OCI-LY7 (cell line): ENCODE results near the gene NUDT9. TPM values are rescaled to one million over a fixed set of nuclear protein-coding genes. Genes with fewer than 3 reads are reported as not detected.
A peak's percentile ranks its signal among the peaks of the same experiment; 100 is the strongest.
"Not testable (repeated sequence)": the region's sequence is repeated elsewhere in the genome, so short reads cannot be mapped to it uniquely, and the experiment has no call there.

Source experiments
- BruUV-seq: library from RNA; stranded (reverse); fragments of 400-500 nt; replicated peaks from 2 replicates; lab custom pipeline; 2021; lab: Mats Ljungman, UMichigan
- CTCF ChIA-PET: fragments of 300-600 bp; sonication (Branson Sonifier 250); formaldehyde crosslinking; loops from one replicate; lab custom pipeline; 2022; ENCODE audit warnings: antibody characterized with exemption; ENCODE audit not compliant: unreplicated experiment; lab: Charles Lee
- POLR2A ChIA-PET: fragments of 300-600 bp; sonication (Branson Sonifier 250); formaldehyde crosslinking; loops from one replicate; lab custom pipeline; 2022; ENCODE audit warnings: antibody characterized with exemption; lab: Charles Lee
- DNase-seq: peaks from one replicate; pipeline ENCODE4 v3.0.0-alpha.2; 2015; ENCODE audit warnings: low spot score
- H2AFZ ChIP-seq: fragments of 200-600 bp; sonication (generic), shearing (Covaris generic); 2 replicates; pipeline ENCODE4 v1.6.1; 2014; ENCODE audit warnings: mild to moderate bottlenecking, antibody characterized with exemption, low read length, moderate library complexity
- H3K27ac ChIP-seq: fragments of 200-600 bp; sonication (generic); 2 replicates; pipeline ENCODE4 v1.5.1; 2014; ENCODE audit warnings: mixed run types, low read depth, mild to moderate bottlenecking, moderate library complexity, low read length, inconsistent platforms; ENCODE audit not compliant: poor library complexity, severe bottlenecking
- H3K36me3 ChIP-seq: fragments of 200-600 bp; sonication (generic); 2 replicates; pipeline ENCODE4 v1.6.1; 2014; ENCODE audit warnings: mild to moderate bottlenecking, antibody characterized with exemption, low read length, moderate library complexity, mixed read lengths; ENCODE audit not compliant: insufficient read depth
- H3K4me1 ChIP-seq: fragments of 200-600 bp; sonication (generic); 2 replicates; pipeline ENCODE4 v1.5.1; 2014; ENCODE audit warnings: mild to moderate bottlenecking, low read length; ENCODE audit not compliant: insufficient read depth, poor library complexity, severe bottlenecking
- H3K4me2 ChIP-seq: fragments of 200-600 bp; sonication (generic); 2 replicates; pipeline ENCODE4 v1.6.1; 2014; ENCODE audit warnings: mild to moderate bottlenecking, low read length
- H3K4me3 ChIP-seq: fragments of 200-600 bp; sonication (generic); 2 replicates; pipeline ENCODE4 v1.5.1; 2014; ENCODE audit warnings: mild to moderate bottlenecking, low read depth, low read length; ENCODE audit not compliant: poor library complexity, severe bottlenecking
- H3K79me2 ChIP-seq: fragments of 200-600 bp; sonication (generic); 2 replicates; pipeline ENCODE4 v1.6.1; 2016; ENCODE audit warnings: low read depth, mild to moderate bottlenecking, low read length, moderate library complexity, mixed read lengths; ENCODE audit not compliant: insufficient read depth
- H3K9me2 ChIP-seq: fragments of 200-600 bp; sonication (generic); 2 replicates; pipeline ENCODE4 v1.6.1; 2016; ENCODE audit warnings: mild to moderate bottlenecking, low read length, mixed read lengths; ENCODE audit not compliant: insufficient read depth
- H3K9me3 ChIP-seq: fragments of 200-600 bp; sonication (generic); 2 replicates; pipeline ENCODE4 v1.6.1; 2014; ENCODE audit warnings: mild to moderate bottlenecking, mixed run types, low read length, mixed read lengths
- H4K20me1 ChIP-seq: fragments of 200-600 bp; sonication (generic); 2 replicates; pipeline ENCODE4 v1.6.1; 2014; ENCODE audit warnings: mild to moderate bottlenecking, antibody characterized with exemption, low read length, moderate library complexity, mixed read lengths; ENCODE audit not compliant: insufficient read depth
- EZH2phosphoT487 ChIP-seq: fragments of 200-600 bp; sonication (generic); IDR thresholded peaks from 2 replicates; pipeline ENCODE4 v1.6.1; 2018; ENCODE audit warnings: low read depth, borderline replicate concordance, mild to moderate bottlenecking, mixed run types, antibody characterized with exemption, low read length, moderate library complexity, mixed read lengths
- intact Hi-C: fragments of 100-400 bp; cut with micrococcal nuclease; formaldehyde crosslinking; loops from one replicate; pipeline ENCODE4 v1.10.0; 2022; ENCODE audit not compliant: unreplicated experiment
- total RNA-seq, 2 experiments: library from RNA; depleted of rRNA in 1 of 2; stranded (reverse); fragments of >200 nt in 1 of 2; shearing (Covaris generic) in 1 of 2; gene quantifications; 2 replicates each; pipeline ENCODE4 v1.2.3, GENCODE V29; 2014 to 2022
- TF ChIP-seq, protein P1 (sequence below): fragments of 200-600 bp; sonication (generic); conservative IDR thresholded peaks from 2 replicates; pipeline ENCODE4 v1.5.1; 2014; ENCODE audit warnings: mild to moderate bottlenecking, antibody characterized with exemption, low read length, moderate library complexity, mixed read lengths

The NUDT9 gene
- total RNA-seq, 2 experiments from 2014 or later, result 9.0 to 16.5 TPM

DNA sequence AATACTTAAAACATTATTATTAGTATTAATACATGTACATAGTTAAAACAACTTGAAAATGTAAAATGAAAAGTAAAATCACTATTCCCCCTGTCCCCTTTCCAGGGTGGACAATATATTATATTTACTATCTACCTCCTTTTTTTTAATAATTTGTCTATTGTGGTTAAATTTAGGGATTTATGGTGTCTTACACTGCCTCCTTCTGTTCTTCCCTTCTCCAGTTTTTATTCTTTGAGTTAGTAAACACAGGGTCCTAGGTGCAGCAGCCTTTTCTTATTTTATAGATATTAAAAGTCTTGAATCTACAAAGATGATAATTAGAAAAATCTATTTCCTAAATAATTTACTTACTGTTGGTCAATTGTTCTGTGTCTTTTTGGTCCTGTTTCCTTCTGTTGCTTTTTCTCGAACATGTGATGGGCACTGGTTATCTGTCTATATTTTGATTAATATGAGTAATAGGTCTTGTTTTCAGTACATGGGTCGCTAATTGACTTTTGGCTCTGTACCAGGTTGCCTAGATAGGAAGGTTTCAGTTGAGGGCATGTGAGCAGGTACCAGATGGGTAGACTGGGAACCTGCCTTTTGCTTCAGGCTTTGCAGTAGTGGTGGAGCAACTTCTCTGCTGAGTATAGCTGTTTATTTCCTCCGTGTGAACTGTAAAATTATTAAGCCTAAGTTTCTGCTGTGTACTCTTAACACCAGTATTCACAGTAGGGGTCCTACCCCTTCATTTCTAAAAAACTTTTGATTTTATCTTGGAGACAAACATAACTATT lies 1.1 kb downstream of the NUDT9 start:
- Histone ChIP-seq H4K20me1 (no peaks in the 10 kb centered on the region), H3K4me2 (peak overlapping the region; percentile 96), H3K4me3 (peak overlapping the region; percentile 83), H3K36me3 (no peaks in the 10 kb centered on the region), H3K79me2 (peaks cover 52% of the 10 kb centered on the region), H3K4me1 (peaks cover 34% of the 10 kb centered on the region), H3K9me3 (no peaks in the 10 kb centered on the region), H3K27ac (peak overlapping the region; percentile 80), H2AFZ (peak overlapping the region; percentile 92), H3K9me2 (no peaks in the 10 kb centered on the region)
- intact Hi-C loops, result no loop called here
- no TSS peak for BruUV-seq
- POLR2A ChIA-PET, result interaction anchor here (0.7 to 2.3 kb wide), 4 partner anchors 17 to 204 kb away, joined by 5 to 10 read pairs (median 6); partner anchors contain the start of gene HSD17B11
- CTCF ChIA-PET, result no interaction called here
- peak; percentile 33 for DNase-seq
- TF ChIP-seq, protein P1, sequence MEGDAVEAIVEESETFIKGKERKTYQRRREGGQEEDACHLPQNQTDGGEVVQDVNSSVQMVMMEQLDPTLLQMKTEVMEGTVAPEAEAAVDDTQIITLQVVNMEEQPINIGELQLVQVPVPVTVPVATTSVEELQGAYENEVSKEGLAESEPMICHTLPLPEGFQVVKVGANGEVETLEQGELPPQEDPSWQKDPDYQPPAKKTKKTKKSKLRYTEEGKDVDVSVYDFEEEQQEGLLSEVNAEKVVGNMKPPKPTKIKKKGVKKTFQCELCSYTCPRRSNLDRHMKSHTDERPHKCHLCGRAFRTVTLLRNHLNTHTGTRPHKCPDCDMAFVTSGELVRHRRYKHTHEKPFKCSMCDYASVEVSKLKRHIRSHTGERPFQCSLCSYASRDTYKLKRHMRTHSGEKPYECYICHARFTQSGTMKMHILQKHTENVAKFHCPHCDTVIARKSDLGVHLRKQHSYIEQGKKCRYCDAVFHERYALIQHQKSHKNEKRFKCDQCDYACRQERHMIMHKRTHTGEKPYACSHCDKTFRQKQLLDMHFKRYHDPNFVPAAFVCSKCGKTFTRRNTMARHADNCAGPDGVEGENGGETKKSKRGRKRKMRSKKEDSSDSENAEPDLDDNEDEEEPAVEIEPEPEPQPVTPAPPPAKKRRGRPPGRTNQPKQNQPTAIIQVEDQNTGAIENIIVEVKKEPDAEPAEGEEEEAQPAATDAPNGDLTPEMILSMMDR, result no peak
- no peak for TF ChIP-seq EZH2phosphoT487

DNA sequence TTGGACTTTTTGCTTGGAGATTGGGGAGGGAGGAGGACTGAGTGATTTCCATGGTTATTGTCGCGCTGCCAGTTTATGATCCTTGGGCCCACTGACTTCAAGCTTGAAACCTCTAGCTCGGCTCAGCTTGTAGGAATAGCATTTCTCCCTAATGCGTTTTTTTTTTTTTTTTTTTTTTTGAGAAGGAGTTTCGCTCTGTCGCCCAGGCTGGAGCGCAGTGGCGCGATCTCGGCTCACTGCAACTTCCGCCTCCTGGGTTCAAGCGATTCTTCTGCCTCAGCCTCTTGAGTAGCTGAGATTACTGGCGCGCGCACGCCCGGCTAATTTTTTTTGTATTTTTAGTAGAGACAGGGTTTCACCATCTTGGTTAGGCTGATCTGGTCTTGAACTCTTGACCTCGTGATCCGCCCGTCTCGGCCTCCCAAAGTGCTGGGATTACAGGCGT lies 1.7 kb downstream of the NUDT9 start:
- H3K9me2 ChIP-seq, CTCF ChIA-PET, DNase-seq, BruUV-seq, H3K9me3 ChIP-seq, H2AFZ ChIP-seq, H3K36me3 ChIP-seq, H4K20me1 ChIP-seq, intact Hi-C loops, H3K27ac ChIP-seq: not testable (repeated sequence)
- POLR2A ChIA-PET, result interaction anchor here (0.8 to 1.1 kb wide), 3 partner anchors 12 to 204 kb away, joined by 3 to 5 read pairs (median 4); partner anchors contain the start of gene HSD17B11
- H3K4me1 ChIP-seq, result peaks cover 34% of the 10 kb centered on the region
- peak overlapping the region; percentile 96 for H3K4me2 ChIP-seq
- H3K79me2 ChIP-seq, result peaks cover 52% of the 10 kb centered on the region
- peak overlapping the region; percentile 83 for H3K4me3 ChIP-seq

GRCh38 chr4:87425711-87426110 lies 3.3 kb downstream of the NUDT9 start:
- peaks cover 68% of the 10 kb centered on the region for H3K79me2 ChIP-seq
- DNase-seq, result no peak

More at GRCh38 chr4:87425711-87426110, 3.3 kb downstream of the NUDT9 start:
- POLR2A ChIA-PET, result interaction anchor here (0.5 to 0.9 kb wide), 5 partner anchors 8 to 527 kb away, joined by 3 to 4 read pairs (median 4); no protein-coding TSS in a partner anchor
- H4K20me1 ChIP-seq, result no peaks in the 10 kb centered on the region
- BruUV-seq, result no TSS peak
- CTCF ChIA-PET, result no interaction called here
- intact Hi-C loops, result no loop called here
- TF ChIP-seq, protein P1, result no peak
- no peak for TF ChIP-seq EZH2phosphoT487
- H2AFZ ChIP-seq, result no peak overlapping the region
- no peak overlapping the region for H3K27ac ChIP-seq
- peaks cover 34% of the 10 kb centered on the region for H3K4me1 ChIP-seq
- no peak overlapping the region for H3K4me2 ChIP-seq
- H3K9me3 ChIP-seq, result no peaks in the 10 kb centered on the region
- no peaks in the 10 kb centered on the region for H3K36me3 ChIP-seq
- H3K4me3 ChIP-seq, result no peak overlapping the region
- H3K9me2 ChIP-seq, result no peaks in the 10 kb centered on the region
